Ovary (tissue), 3 donors: Measurements from ENCODE around the gene ABCC3.

Experiments used
- EP300 ChIP-seq: sonication (generic); formaldehyde crosslinking; IDR thresholded peaks from one replicate; pipeline ENCODE4 v1.6.1; 2017; ENCODE audit warnings: antibody characterized with exemption
- POLR2A ChIP-seq: fragments of 450-650 bp; IDR thresholded peaks from one replicate; pipeline ENCODE4 v1.6.1; 2017; ENCODE audit warnings: antibody characterized with exemption, mild to moderate bottlenecking, moderate library complexity
- TF ChIP-seq, protein P1 (sequence below), 3 donors: fragments of 450-650 bp in 2 of 3; fragments of 200-600 bp in 1 of 3; IDR thresholded peaks; one replicate each; pipeline versions ENCODE4 v1.5.1 to v1.8.0; 2016 to 2022; ENCODE audit warnings: antibody characterized with exemption in 3 of 3, mild to moderate bottlenecking in 1 of 3
- donor health status: DM: no; HTN: no; CAD: no.

DNA sequence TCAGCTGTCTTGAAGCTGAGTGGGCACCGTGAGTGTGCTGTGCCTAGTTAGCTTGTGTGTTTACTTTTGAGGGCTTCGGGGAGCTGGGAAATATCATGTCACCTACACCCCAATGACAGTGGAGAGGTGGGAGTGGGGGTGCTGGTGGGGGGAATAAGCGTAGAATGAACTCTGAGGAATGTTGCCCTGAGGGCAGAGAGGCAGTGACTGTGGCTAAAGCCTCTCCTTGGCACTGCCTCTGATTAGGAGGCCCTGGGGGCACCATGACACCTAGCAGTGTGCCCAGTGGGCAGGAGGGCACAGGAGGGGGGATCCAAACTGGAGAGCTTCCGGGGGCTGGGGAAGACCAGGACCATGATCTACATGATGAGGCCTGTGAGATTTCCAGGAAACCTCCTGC, 49.3 kb upstream of the ABCC3 start:
- TF ChIP-seq, protein P1, sequence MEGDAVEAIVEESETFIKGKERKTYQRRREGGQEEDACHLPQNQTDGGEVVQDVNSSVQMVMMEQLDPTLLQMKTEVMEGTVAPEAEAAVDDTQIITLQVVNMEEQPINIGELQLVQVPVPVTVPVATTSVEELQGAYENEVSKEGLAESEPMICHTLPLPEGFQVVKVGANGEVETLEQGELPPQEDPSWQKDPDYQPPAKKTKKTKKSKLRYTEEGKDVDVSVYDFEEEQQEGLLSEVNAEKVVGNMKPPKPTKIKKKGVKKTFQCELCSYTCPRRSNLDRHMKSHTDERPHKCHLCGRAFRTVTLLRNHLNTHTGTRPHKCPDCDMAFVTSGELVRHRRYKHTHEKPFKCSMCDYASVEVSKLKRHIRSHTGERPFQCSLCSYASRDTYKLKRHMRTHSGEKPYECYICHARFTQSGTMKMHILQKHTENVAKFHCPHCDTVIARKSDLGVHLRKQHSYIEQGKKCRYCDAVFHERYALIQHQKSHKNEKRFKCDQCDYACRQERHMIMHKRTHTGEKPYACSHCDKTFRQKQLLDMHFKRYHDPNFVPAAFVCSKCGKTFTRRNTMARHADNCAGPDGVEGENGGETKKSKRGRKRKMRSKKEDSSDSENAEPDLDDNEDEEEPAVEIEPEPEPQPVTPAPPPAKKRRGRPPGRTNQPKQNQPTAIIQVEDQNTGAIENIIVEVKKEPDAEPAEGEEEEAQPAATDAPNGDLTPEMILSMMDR (IDR thresholded peaks at IDR 0.05): no peak
- TF ChIP-seq POLR2A (no peak), EP300 (no peak)
